Lower leg skin (tissue), 4 donors: Measurements from ENCODE around the gene ARHGAP8. TPM values are rescaled to one million over a fixed set of nuclear protein-coding genes. Genes with fewer than 3 reads are reported as not detected.

Experiments used
- DNase-seq, 2 donors: peaks; one replicate each; pipeline ENCODE4 v3.0.0-alpha.2; 2019; ENCODE audit warnings: low spot score in 2 of 2
- H3K4me3 ChIP-seq: fragments of 200-600 bp; sonication (generic); 2 replicates; pipeline ENCODE4 v1.5.1; 2017; ENCODE audit warnings: mild to moderate bottlenecking, low read depth; ENCODE audit not compliant: poor library complexity, severe bottlenecking
- POLR2A ChIP-seq, 2 donors: fragments of 450-650 bp; IDR thresholded peaks; one replicate each; pipeline ENCODE4 v1.6.1; 2016 to 2017; ENCODE audit warnings: antibody characterized with exemption in 2 of 2, mild to moderate bottlenecking in 1 of 2, moderate library complexity in 1 of 2
- WGBS, 2 donors: methylation state at CpG; one replicate each; pipeline ENCODE4 v1.1.5; 2018; 5-methylcytosine and 5-hydroxymethylcytosine counted together
- intact Hi-C: fragments of 100-400 bp; cut with DNase I; formaldehyde crosslinking; loops from one replicate; pipeline ENCODE4 v1.15.0; 2023; ENCODE audit warnings: low total_unique reads
- total RNA-seq, 4 donors: library from RNA; depleted of rRNA; stranded (reverse); fragments of >200 nt; gene quantifications; one replicate each; pipeline ENCODE4 v1.1.0, GENCODE V29; 2016
- TF ChIP-seq, protein P1 (sequence below), 3 donors: fragments of 450-650 bp; IDR thresholded peaks; one replicate each; pipeline ENCODE4 v1.5.1; 2016; ENCODE audit warnings: antibody characterized with exemption in 3 of 3, mild to moderate bottlenecking in 3 of 3, moderate library complexity in 2 of 3

The ARHGAP8 gene
- total RNA-seq, 4 donors from 2014 or later: 2.9 to 3.4 (median 3.2) TPM

DNA sequence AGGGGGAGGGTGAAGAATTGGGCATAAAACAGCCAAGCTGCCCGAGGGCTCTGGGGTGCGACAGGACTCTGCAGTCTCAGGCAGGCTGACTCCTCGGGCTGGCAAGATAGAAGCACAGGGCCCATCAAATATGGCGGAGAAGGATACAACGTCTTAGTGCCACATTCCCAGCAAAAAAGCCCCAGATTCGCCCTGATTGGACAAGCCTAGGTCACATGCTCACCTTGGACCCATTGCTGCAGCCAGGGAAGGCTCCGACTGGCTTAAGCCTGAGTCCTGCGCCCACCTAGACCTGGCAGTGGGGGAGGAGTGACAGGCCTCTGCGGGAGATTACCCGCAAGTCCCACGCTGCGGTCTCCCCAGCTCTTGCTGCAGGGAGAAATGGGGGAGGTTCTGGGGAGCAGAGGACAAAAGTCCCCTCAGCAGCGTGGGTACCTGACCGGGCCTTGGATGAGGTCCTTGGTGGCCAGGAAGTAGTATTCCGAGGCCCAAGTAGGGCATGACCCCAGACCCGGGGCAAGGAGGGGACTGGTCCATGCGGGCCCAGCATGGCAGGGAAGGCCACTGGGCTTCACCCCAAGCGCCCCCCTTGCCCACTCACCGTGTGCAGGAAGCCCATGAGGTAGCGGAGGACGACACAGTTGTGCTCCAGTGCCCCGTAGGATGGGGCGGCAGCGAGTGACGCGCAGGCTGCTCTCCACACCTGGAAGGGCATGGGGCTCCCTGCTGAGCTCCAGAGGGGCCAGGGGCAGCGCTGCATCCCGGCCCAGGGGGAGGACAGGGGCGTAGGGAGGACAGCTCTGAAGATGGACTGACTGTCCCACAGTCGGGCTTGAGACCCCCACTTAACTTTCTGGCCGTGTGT lies 113.0 kb downstream of the ARHGAP8 start:
- TF ChIP-seq POLR2A (IDR thresholded peaks at IDR 0.05): no peak
- TF ChIP-seq, protein P1, sequence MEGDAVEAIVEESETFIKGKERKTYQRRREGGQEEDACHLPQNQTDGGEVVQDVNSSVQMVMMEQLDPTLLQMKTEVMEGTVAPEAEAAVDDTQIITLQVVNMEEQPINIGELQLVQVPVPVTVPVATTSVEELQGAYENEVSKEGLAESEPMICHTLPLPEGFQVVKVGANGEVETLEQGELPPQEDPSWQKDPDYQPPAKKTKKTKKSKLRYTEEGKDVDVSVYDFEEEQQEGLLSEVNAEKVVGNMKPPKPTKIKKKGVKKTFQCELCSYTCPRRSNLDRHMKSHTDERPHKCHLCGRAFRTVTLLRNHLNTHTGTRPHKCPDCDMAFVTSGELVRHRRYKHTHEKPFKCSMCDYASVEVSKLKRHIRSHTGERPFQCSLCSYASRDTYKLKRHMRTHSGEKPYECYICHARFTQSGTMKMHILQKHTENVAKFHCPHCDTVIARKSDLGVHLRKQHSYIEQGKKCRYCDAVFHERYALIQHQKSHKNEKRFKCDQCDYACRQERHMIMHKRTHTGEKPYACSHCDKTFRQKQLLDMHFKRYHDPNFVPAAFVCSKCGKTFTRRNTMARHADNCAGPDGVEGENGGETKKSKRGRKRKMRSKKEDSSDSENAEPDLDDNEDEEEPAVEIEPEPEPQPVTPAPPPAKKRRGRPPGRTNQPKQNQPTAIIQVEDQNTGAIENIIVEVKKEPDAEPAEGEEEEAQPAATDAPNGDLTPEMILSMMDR (IDR thresholded peaks at IDR 0.05): no peak
- no peak for DNase-seq
- intact Hi-C loops: no loop called here
- 86 to 87% methylated on average over 27 to 28 of the region's 31 CpGs for WGBS, 2 donors
- no peak overlapping the region for H3K4me3 ChIP-seq

DNA sequence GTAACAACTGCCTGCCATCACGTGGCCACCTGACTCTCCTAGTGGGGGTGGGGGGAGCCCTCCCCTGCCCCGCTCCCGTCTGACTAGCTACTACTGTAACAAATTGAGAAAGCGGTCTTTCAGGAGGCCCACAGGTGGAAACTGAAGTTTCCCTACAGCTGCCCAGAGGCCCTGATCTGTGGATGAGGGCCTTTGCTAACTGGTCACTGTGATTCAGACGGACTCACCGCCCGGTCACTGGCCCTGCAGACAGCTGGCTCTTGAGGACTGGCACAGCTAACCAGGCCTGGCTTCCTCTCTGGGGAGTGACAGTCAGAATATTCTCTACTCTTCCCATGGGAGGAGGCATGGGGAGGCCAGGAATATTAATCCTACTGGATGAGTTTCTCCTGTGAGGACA lies 116.8 kb downstream of the ARHGAP8 start:
- H3K4me3 ChIP-seq: no peak overlapping the region
- intact Hi-C loops: no loop called here
- no peak for DNase-seq
- 88 to 91% methylated on average over 7 of the region's 7 CpGs for WGBS, 2 donors
- no peak for TF ChIP-seq POLR2A (IDR thresholded peaks at IDR 0.05)
- TF ChIP-seq, protein P1 (IDR thresholded peaks at IDR 0.05): no peak

DNA sequence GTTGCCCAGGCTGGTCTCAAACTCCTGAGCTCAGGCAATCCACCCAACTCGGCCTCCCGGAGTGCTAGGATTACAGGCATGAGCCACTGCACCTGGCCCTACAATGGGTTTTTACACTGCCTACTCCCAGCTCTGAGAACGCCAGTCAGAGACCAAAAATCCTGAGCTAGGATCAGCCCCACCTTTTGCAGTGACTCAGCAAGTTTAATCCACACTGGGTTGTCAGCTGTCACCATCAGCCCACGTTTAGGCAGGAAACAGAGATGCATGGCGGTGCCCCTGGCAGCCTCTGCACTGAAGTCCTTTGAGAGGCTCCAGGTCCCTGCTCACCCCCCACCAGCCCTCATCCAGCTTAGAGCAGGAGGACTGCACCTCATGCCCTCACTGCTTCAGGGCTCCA lies 117.6 kb downstream of the ARHGAP8 start:
- no peak for TF ChIP-seq POLR2A (IDR thresholded peaks at IDR 0.05)
- TF ChIP-seq, protein P1 (IDR thresholded peaks at IDR 0.05): no peak
- no peak overlapping the region for H3K4me3 ChIP-seq
- intact Hi-C loops: no loop called here
- WGBS, 2 donors: 22 to 56% methylated on average over 4 to 5 of the region's 5 CpGs
- DNase-seq: no peak

DNA sequence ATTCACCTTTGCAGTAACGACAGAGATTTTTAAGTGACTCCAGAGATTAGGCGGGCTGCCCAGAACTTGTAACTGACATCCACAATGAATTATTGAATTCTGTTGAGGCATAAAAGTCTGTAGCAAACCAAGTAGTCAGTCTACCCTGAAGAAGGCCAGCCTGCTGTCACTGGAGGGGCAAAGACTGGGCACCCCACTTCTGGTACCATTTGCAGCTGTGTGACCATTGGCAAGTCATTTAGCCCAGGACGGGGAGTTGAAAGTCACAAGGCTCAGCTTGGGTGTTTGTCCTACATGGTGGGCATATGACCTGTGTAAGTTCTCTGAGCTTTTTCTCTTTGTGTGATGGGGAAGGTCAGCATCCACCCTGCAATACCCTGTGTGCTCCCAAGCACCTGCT lies 119.4 kb downstream of the ARHGAP8 start:
- H3K4me3 ChIP-seq: no peak overlapping the region
- intact Hi-C loops: no loop called here
- DNase-seq: no peak
- 70 to 86% methylated on average over 3 of the region's 3 CpGs for WGBS, 2 donors
- TF ChIP-seq, protein P1 (IDR thresholded peaks at IDR 0.05): no peak
- TF ChIP-seq POLR2A (IDR thresholded peaks at IDR 0.05): no peak

DNA sequence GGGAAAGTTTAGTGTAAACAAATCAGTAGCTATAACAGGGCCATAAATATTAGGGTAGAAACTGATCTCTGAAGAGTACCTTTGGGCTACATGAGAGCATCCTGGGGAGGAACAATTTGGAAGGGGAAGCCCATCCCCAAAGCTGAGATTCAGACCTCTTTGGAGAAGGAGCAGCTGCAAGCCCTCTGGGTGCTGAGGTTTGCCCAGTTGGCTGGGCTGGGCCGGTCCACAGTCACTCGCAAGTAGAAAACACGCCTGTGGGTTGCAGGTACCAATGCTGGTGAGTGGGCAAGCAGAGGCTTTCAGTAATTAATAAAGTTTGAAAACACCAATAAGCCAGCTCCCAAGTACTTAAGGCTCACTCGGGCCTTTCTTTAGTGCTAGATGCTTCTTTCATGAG lies 124.5 kb downstream of the ARHGAP8 start:
- WGBS, 2 donors: 91 to 95% methylated on average over 4 of the region's 4 CpGs
- no peak for TF ChIP-seq POLR2A (IDR thresholded peaks at IDR 0.05)
- TF ChIP-seq, protein P1 (IDR thresholded peaks at IDR 0.05): no peak
- intact Hi-C loops: no loop called here
- no peak overlapping the region for H3K4me3 ChIP-seq
- DNase-seq: no peak
